HepG2 (cell line): ENCODE measurements around the gene MAN1A1. TPM values are rescaled to one million over a fixed set of nuclear protein-coding genes. Genes with fewer than 3 reads are reported as not detected.

Experiments
- FOXA1 ChIP-seq, 2 experiments: fragments of 450-650 bp in 1 of 2; sonication (generic) in 1 of 2; formaldehyde crosslinking in 1 of 2; IDR thresholded peaks; 2 replicates each; pipeline versions ENCODE4 v1.4.0 to v1.6.1; 2016 to 2020; ENCODE audit warnings: missing genetic modification reagents in 1 of 2
- KDM6A ChIP-seq: IDR thresholded peaks from 2 replicates; pipeline ENCODE4 v1.6.1; 2016; ENCODE audit warnings: low read depth
- MTA3 ChIP-seq: sonication (generic); formaldehyde crosslinking; IDR thresholded peaks from 2 replicates; pipeline ENCODE4 v1.4.0; 2020; ENCODE audit warnings: missing genetic modification reagents
- PCBP1 ChIP-seq: fragments of 200-400 bp; formaldehyde crosslinking; IDR thresholded peaks from 2 replicates; pipeline ENCODE4 v1.6.1; 2017; ENCODE audit warnings: mild to moderate bottlenecking, low read depth, low read length, borderline replicate concordance
- ZBTB7B ChIP-seq: sonication (generic); formaldehyde crosslinking; IDR thresholded peaks from 2 replicates; pipeline ENCODE4 v1.4.0; 2020; ENCODE audit warnings: missing genetic modification reagents
- ZNF383 ChIP-seq: sonication (generic); formaldehyde crosslinking; IDR thresholded peaks from 2 replicates; pipeline ENCODE4 v1.4.0; 2020; ENCODE audit warnings: missing genetic modification reagents, mild to moderate bottlenecking, borderline replicate concordance
- ZNF460 ChIP-seq: sonication (generic); formaldehyde crosslinking; IDR thresholded peaks from 2 replicates; pipeline ENCODE4 v1.5.1; 2020; ENCODE audit warnings: missing genetic modification reagents, mild to moderate bottlenecking, borderline replicate concordance
- ZNF564 ChIP-seq: sonication (generic); formaldehyde crosslinking; IDR thresholded peaks from 2 replicates; pipeline ENCODE4 v1.8.1; 2023; ENCODE audit warnings: mild to moderate bottlenecking, missing genetic modification reagents
- polyA plus RNA-seq, 8 experiments: library from polyadenylated mRNA; depleted of rRNA in 3 of 8; stranded (reverse) in 7 of 8; unstranded in 1 of 8; fragments of >200 nt; fragmentation: Illumina TruSeq in 4 of 8; extraction: Trizol in 4 of 8; gene quantifications; 2 replicates each; pipeline versions ENCODE4 v1.2.1 to v1.2.3, GENCODE V29; 2011 to 2016; ENCODE audit warnings: low read depth in 4 of 8, missing spikeins in 1 of 8, mixed read lengths in 1 of 8; ENCODE audit not compliant: insufficient read depth in 1 of 8
- total RNA-seq, 5 experiments: library from RNA; depleted of rRNA; stranded (reverse); fragments of >200 nt; fragmentation: Illumina TruSeq; extraction: Trizol; gene quantifications; 2 replicates each; pipeline ENCODE4 v1.2.3, GENCODE V29; 2016; ENCODE audit warnings: low read depth in 1 of 5
- TF ChIP-seq, protein P1 (sequence below): IDR thresholded peaks from 2 replicates; pipeline ENCODE4 v1.4.0; 2020; ENCODE audit warnings: mild to moderate bottlenecking, missing genetic modification reagents
- TF ChIP-seq, protein P2 (sequence below): sonication (generic); formaldehyde crosslinking; IDR thresholded peaks from 2 replicates; pipeline ENCODE4 v1.5.1; 2020; ENCODE audit warnings: missing genetic modification reagents, mild to moderate bottlenecking, borderline replicate concordance
- TF ChIP-seq, protein P3 (sequence below), 2 experiments: sonication (generic) in 1 of 2; formaldehyde crosslinking in 1 of 2; IDR thresholded peaks; 2 replicates each; pipeline versions ENCODE4 v1.6.1 to v1.9.0; 2014 to 2022; ENCODE audit warnings: antibody characterized with exemption in 1 of 2, borderline replicate concordance in 1 of 2, inconsistent platforms in 1 of 2, low read depth in 1 of 2, missing genetic modification reagents in 1 of 2
- TF ChIP-seq, protein P4 (sequence below): sonication (generic); formaldehyde crosslinking; conservative IDR thresholded peaks from 2 replicates; pipeline ENCODE4 v1.4.0; 2020; ENCODE audit warnings: mild to moderate bottlenecking, missing genetic modification reagents, moderate library complexity

The MAN1A1 gene
- total and polyA plus RNA-seq, 2 of the 13 experiments (the other 11 are each of a cell fraction or from before 2014, with no cell fraction given) = 156 to 236 TPM

DNA sequence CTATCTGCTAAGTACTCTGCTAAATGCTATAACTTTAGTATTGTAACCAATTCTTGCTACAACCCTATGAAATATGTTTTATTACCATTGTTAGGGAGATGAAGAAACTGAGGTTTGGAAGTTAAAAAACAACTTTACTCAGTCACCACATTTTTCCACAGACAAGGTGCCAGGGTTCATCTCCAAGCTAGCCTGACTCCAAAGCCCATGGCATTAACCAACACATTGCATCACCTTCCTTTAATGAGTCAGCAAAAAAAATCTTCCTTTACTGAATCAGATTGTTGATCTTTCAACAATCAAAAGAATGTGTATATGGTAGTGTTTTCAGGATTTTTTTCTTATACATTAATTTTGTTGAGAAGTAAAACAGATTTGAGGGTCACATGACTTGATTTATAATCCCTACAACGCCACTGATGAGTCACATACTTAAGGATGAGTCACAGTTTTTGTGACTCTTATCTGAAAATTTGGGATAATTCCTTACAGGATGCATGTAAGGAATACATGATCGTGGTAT lies 41.5 kb downstream of the MAN1A1 start (continued):
- TF ChIP-seq, protein P1, sequence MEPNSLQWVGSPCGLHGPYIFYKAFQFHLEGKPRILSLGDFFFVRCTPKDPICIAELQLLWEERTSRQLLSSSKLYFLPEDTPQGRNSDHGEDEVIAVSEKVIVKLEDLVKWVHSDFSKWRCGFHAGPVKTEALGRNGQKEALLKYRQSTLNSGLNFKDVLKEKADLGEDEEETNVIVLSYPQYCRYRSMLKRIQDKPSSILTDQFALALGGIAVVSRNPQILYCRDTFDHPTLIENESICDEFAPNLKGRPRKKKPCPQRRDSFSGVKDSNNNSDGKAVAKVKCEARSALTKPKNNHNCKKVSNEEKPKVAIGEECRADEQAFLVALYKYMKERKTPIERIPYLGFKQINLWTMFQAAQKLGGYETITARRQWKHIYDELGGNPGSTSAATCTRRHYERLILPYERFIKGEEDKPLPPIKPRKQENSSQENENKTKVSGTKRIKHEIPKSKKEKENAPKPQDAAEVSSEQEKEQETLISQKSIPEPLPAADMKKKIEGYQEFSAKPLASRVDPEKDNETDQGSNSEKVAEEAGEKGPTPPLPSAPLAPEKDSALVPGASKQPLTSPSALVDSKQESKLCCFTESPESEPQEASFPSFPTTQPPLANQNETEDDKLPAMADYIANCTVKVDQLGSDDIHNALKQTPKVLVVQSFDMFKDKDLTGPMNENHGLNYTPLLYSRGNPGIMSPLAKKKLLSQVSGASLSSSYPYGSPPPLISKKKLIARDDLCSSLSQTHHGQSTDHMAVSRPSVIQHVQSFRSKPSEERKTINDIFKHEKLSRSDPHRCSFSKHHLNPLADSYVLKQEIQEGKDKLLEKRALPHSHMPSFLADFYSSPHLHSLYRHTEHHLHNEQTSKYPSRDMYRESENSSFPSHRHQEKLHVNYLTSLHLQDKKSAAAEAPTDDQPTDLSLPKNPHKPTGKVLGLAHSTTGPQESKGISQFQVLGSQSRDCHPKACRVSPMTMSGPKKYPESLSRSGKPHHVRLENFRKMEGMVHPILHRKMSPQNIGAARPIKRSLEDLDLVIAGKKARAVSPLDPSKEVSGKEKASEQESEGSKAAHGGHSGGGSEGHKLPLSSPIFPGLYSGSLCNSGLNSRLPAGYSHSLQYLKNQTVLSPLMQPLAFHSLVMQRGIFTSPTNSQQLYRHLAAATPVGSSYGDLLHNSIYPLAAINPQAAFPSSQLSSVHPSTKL (CRISPR knock-in tag) = peak; percentile 90
- TF ChIP-seq ZNF564 (CRISPR knock-in tag) (no peak), ZNF460 (CRISPR knock-in tag) (no peak), ZBTB7B (CRISPR knock-in tag) (no peak), PCBP1 (no peak), FOXA1 (IDR thresholded peaks at IDR 0.05) (no peak), FOXA1 (CRISPR knock-in tag; IDR thresholded peaks at IDR 0.05) (peak; percentile 20; the same call in 1 of the 2 replicates), KDM6A (CRISPR knock-in tag) (peak; percentile 24; the same call in 1 of the 2 replicates), ZNF383 (CRISPR knock-in tag) (no peak), MTA3 (CRISPR knock-in tag) (no peak)
- TF ChIP-seq, protein P2, sequence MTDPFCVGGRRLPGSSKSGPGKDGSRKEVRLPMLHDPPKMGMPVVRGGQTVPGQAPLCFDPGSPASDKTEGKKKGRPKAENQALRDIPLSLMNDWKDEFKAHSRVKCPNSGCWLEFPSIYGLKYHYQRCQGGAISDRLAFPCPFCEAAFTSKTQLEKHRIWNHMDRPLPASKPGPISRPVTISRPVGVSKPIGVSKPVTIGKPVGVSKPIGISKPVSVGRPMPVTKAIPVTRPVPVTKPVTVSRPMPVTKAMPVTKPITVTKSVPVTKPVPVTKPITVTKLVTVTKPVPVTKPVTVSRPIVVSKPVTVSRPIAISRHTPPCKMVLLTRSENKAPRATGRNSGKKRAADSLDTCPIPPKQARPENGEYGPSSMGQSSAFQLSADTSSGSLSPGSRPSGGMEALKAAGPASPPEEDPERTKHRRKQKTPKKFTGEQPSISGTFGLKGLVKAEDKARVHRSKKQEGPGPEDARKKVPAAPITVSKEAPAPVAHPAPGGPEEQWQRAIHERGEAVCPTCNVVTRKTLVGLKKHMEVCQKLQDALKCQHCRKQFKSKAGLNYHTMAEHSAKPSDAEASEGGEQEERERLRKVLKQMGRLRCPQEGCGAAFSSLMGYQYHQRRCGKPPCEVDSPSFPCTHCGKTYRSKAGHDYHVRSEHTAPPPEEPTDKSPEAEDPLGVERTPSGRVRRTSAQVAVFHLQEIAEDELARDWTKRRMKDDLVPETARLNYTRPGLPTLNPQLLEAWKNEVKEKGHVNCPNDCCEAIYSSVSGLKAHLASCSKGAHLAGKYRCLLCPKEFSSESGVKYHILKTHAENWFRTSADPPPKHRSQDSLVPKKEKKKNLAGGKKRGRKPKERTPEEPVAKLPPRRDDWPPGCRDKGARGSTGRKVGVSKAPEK (CRISPR knock-in tag) = no peak
- TF ChIP-seq, protein P3, sequence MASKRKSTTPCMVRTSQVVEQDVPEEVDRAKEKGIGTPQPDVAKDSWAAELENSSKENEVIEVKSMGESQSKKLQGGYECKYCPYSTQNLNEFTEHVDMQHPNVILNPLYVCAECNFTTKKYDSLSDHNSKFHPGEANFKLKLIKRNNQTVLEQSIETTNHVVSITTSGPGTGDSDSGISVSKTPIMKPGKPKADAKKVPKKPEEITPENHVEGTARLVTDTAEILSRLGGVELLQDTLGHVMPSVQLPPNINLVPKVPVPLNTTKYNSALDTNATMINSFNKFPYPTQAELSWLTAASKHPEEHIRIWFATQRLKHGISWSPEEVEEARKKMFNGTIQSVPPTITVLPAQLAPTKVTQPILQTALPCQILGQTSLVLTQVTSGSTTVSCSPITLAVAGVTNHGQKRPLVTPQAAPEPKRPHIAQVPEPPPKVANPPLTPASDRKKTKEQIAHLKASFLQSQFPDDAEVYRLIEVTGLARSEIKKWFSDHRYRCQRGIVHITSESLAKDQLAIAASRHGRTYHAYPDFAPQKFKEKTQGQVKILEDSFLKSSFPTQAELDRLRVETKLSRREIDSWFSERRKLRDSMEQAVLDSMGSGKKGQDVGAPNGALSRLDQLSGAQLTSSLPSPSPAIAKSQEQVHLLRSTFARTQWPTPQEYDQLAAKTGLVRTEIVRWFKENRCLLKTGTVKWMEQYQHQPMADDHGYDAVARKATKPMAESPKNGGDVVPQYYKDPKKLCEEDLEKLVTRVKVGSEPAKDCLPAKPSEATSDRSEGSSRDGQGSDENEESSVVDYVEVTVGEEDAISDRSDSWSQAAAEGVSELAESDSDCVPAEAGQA (IDR thresholded peaks at IDR 0.05; ENCODE audit: low read depth) = no peak
- TF ChIP-seq, protein P3 (CRISPR knock-in tag; IDR thresholded peaks at IDR 0.05; ENCODE audit: borderline replicate concordance) = no peak
- TF ChIP-seq, protein P4, sequence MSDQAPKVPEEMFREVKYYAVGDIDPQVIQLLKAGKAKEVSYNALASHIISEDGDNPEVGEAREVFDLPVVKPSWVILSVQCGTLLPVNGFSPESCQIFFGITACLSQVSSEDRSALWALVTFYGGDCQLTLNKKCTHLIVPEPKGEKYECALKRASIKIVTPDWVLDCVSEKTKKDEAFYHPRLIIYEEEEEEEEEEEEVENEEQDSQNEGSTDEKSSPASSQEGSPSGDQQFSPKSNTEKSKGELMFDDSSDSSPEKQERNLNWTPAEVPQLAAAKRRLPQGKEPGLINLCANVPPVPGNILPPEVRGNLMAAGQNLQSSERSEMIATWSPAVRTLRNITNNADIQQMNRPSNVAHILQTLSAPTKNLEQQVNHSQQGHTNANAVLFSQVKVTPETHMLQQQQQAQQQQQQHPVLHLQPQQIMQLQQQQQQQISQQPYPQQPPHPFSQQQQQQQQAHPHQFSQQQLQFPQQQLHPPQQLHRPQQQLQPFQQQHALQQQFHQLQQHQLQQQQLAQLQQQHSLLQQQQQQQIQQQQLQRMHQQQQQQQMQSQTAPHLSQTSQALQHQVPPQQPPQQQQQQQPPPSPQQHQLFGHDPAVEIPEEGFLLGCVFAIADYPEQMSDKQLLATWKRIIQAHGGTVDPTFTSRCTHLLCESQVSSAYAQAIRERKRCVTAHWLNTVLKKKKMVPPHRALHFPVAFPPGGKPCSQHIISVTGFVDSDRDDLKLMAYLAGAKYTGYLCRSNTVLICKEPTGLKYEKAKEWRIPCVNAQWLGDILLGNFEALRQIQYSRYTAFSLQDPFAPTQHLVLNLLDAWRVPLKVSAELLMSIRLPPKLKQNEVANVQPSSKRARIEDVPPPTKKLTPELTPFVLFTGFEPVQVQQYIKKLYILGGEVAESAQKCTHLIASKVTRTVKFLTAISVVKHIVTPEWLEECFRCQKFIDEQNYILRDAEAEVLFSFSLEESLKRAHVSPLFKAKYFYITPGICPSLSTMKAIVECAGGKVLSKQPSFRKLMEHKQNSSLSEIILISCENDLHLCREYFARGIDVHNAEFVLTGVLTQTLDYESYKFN (CRISPR knock-in tag) = 0 out of 2 replicates have a peak, but pooled peaks have one; percentile 42
